SK-N-MC (cell line): ENCODE measurements around the gene PLIN3.
"Not testable (repeated sequence)": the region's sequence is repeated elsewhere in the genome, so short reads cannot be mapped to it uniquely, and the experiment has no call there.

ENCODE experiments used
- DNase-seq: peaks from one replicate; pipeline ENCODE4 v3.0.0-alpha.2; 2011; ENCODE audit warnings: low read depth, low spot score
- H3K27ac ChIP-seq: fragments of 200-600 bp; sonication (generic); 2 replicates; pipeline ENCODE4 v1.5.1; 2016; ENCODE audit warnings: mixed run types
- H3K36me3 ChIP-seq: fragments of 200-600 bp; sonication (generic); 2 replicates; pipeline ENCODE4 v1.6.1; 2017; ENCODE audit warnings: antibody characterized with exemption, low read length, mixed read lengths; ENCODE audit not compliant: insufficient read depth
- H3K4me3 ChIP-seq: fragments of 200-600 bp; sonication (generic); 2 replicates; pipeline ENCODE4 v1.5.1; 2016
- H3K9ac ChIP-seq: fragments of 200-600 bp; sonication (generic); 2 replicates; pipeline ENCODE4 v1.8.0; 2017; ENCODE audit warnings: mixed run types, mixed read lengths; ENCODE audit not compliant: insufficient read length
- H3K9me3 ChIP-seq: fragments of 200-600 bp; sonication (generic); 2 replicates; pipeline ENCODE4 v1.6.1; 2017; ENCODE audit warnings: low read depth, mild to moderate bottlenecking, antibody characterized with exemption, low read length, moderate library complexity, mixed read lengths
- EZH2 ChIP-seq: fragments of 200-600 bp; sonication (generic); IDR thresholded peaks from one replicate; pipeline ENCODE4 v1.6.1; 2017; ENCODE audit warnings: antibody characterized with exemption
- FOXP2 ChIP-seq: optimal IDR thresholded peaks from 2 replicates; pipeline ENCODE3; 2011; ENCODE audit warnings: mild to moderate bottlenecking, moderate library complexity; ENCODE audit not compliant: insufficient read depth; ENCODE audit errors: extremely low read length, control extremely low read depth
- POLR2AphosphoS5 ChIP-seq: IDR thresholded peaks from 2 replicates; pipeline ENCODE4 v1.6.1; 2012; ENCODE audit warnings: mild to moderate bottlenecking, low read depth, low read length, borderline replicate concordance

PLIN3 gene

GRCh38 chr19:4910594-4911281, 43.3 kb upstream of the PLIN3 start:
- Histone ChIP-seq H3K4me3 (peak overlapping the region; percentile 92), H3K9me3 (no peaks in the 10 kb centered on the region), H3K9ac (peak overlapping the region; percentile 87), H3K27ac (peak overlapping the region; percentile 30; the same call in 1 of the 2 replicates), H3K36me3 (peaks cover 55% of the 10 kb centered on the region)
- no peak for DNase-seq
- no peak for TF ChIP-seq FOXP2
- TF ChIP-seq EZH2: no peak
- no peak for TF ChIP-seq POLR2AphosphoS5

DNA sequence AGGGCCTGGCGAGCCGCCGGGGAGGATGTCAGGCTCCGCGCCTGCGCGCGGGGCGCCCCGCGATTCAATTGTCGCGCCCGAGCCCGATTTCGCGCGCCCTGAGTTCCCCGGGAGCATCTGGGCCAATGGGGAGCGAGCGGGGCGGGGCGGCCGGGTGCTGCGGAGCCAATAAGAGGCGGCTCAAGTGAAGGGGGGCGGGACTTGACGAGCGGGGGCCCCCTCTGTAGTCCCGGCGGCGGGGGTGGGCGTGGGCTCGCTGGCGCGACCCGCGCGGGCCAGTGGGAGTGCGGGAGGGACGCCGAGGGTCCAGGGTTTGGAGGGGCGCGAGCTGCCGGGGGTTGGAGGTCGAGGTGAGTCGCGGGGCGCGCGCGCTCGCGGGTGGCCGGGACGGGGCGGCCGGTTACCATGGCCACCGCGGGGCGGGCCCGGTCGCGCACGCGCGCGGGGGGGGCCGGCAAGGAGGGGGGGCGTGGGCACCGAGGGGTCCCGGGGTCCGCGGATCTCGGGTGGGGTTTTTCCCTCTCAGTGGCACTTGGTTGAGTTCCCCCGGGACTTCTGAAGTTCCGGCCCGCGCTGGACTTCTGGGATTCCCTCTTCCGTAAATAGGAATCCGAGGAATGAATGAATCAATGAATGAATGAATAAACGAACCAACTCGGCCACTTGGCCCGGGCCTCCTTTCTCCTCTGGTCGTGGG, 42.6 kb upstream of the PLIN3 start:
- Histone ChIP-seq H3K27ac (no peak overlapping the region), H3K4me3 (peak overlapping the region; percentile 92), H3K9ac (peak overlapping the region; percentile 87), H3K36me3 (peaks cover 48% of the 10 kb centered on the region), H3K9me3 (no peaks in the 10 kb centered on the region)
- TF ChIP-seq POLR2AphosphoS5 (peak; percentile 6; the same call in 1 of the 2 replicates), EZH2 (no peak), FOXP2 (no peak)
- peak; percentile 53 for DNase-seq

- Histone ChIP-seq H3K36me3 (peaks cover 41% of the 10 kb centered on the region), H3K4me3 (peak within 1 kb of the TSS; percentile 92), H3K27ac (no peak within 1 kb of the TSS; the same call in 1 of the 2 replicates), H3K9ac (peak within 1 kb of the TSS; percentile 87), H3K9me3 (no peaks in the 10 kb centered on the region)
- no peak for TF ChIP-seq EZH2
- peak; percentile 81 for TF ChIP-seq POLR2AphosphoS5
- no peak for DNase-seq
Observed at GRCh38 chr19:4909156-4909896, 41.9 kb upstream of the PLIN3 start, which contains the start of gene UHRF1. TSS of gene UHRF1 (plus strand) at chr19:4909501. CDS start at chr19:4910886, 1,385 bp downstream.

GRCh38 chr19:4908781-4909155, 41.3 kb upstream of the PLIN3 start:
- Histone ChIP-seq H3K9ac (peak overlapping the region; percentile 47), H3K36me3 (peaks cover 35% of the 10 kb centered on the region), H3K4me3 (peak overlapping the region; percentile 92; the same call in 1 of the 2 replicates), H3K9me3 (no peaks in the 10 kb centered on the region), H3K27ac (no peak overlapping the region)
- TF ChIP-seq EZH2: no peak
- no peak for TF ChIP-seq POLR2AphosphoS5
- no peak for TF ChIP-seq FOXP2
- no peak for DNase-seq

DNA sequence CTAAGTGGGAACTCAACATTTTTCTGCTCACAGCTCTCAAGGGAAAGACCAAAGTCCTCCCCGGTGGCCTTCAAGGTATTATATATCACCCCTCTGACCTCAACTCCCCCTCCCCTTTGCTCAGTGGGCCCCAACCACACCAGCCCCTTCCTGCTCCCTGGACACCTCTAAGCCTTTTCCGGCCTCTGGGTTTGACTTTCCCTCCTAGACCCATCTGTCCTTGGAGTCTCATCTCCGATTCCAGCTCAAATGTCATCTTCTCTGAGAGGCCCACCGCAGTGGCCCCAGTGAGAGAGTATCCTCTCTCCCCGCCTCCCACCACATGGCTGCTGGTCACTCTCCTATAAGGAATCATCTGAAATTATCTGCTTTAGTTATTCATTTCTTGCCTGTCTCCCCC, 40.9 kb upstream of the PLIN3 start:
- TF ChIP-seq FOXP2: no peak
- no peak for TF ChIP-seq POLR2AphosphoS5
- no peak for TF ChIP-seq EZH2
- H3K9ac ChIP-seq: no peak overlapping the region
- no peak for DNase-seq
- H3K36me3 ChIP-seq: peaks cover 31% of the 10 kb centered on the region
- no peak overlapping the region for H3K27ac ChIP-seq
- H3K9me3 ChIP-seq: no peaks in the 10 kb centered on the region
- H3K4me3 ChIP-seq: no peak overlapping the region

DNA sequence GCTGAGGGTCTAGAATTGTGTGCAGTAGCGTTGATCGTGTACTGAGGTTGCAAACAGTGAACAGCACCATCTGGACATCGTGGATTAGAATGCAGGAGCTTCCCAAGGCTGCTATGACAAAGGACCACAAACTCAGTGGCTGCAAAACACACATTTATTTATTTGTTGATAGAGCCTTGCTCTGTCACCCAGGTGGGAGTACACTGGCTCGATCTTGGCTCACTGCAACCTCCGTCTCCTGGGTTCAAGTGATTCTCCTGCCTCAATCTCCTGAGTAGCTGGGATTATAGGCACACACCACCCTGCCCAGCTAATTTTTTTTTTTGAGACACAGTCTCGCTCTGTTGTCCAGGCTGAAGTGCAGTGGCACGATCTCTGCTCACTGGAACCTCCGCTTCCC, 39.5 kb upstream of the PLIN3 start:
- Histone ChIP-seq H3K9ac (no peak overlapping the region), H3K36me3 (peaks cover 17% of the 10 kb centered on the region), H3K9me3 (no peaks in the 10 kb centered on the region), H3K27ac (no peak overlapping the region), H3K4me3 (no peak overlapping the region)
- DNase-seq: no peak
- TF ChIP-seq EZH2 (no peak), POLR2AphosphoS5 (no peak), FOXP2 (no peak)

- H3K27ac ChIP-seq: no peak overlapping the region
- no peak for TF ChIP-seq FOXP2
- no peak for TF ChIP-seq EZH2
- no peak for TF ChIP-seq POLR2AphosphoS5
- no peak overlapping the region for H3K9ac ChIP-seq
- H3K4me3 ChIP-seq: no peak overlapping the region
- no peak for DNase-seq
- no peaks in the 10 kb centered on the region for H3K9me3 ChIP-seq
- no peaks in the 10 kb centered on the region for H3K36me3 ChIP-seq
Observed at GRCh38 chr19:4904481-4904880, 37.0 kb upstream of the PLIN3 start.

DNA sequence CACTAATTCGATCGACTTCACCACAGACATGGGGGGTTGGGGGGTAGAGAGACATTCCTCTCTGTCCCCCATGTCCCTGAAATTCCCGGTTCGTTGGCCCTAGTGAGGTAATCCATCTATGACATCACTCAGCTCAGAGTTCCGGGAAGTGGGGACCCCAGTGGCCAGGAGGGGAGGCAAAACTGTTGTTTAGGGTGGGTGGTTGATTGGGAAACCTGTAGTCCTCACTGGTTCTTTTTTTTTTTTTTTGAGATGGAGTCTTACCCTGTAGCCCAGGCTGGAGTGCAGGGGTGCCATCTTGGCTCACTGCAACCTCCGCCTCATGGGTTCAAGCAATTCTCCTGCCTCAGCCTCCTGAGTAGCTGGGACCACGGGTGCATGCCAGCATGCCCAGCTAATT, 35.3 kb upstream of the PLIN3 start, which contains the start of gene ARRDC5:
Gene ARRDC5 (minus strand): TSS at position 101 of the 400 bp plus-strand sequence. CDS start 71 bp downstream, at position 30.
- Histone ChIP-seq H3K27ac (no peak within 1 kb of the TSS), H3K9ac (no peak within 1 kb of the TSS), H3K9me3 (no peaks in the 10 kb centered on the region), H3K4me3 (no peak within 1 kb of the TSS), H3K36me3 (no peaks in the 10 kb centered on the region)
- TF ChIP-seq EZH2 (no peak), FOXP2 (no peak), POLR2AphosphoS5 (no peak)
- DNase-seq: no peak

- not testable (repeated sequence) for H3K4me3 ChIP-seq, H3K9me3 ChIP-seq, DNase-seq, H3K36me3 ChIP-seq, H3K27ac ChIP-seq, H3K9ac ChIP-seq
Observed at GRCh38 chr19:4900879-4901278, 33.4 kb upstream of the PLIN3 start.
